HG02678 (cell line): Measurements from ENCODE around the gene SMG7.
A peak's percentile ranks its signal among the peaks of the same experiment; 100 is the strongest.

ENCODE experiments used
- ATAC-seq: cut with Tn5 transposase; IDR thresholded peaks from one replicate; pipeline ENCODE4 v1.9.1; 2021; ENCODE audit warnings: mild to moderate bottlenecking, moderate library complexity; ENCODE audit not compliant: unreplicated experiment

SMG7 gene

GRCh38 chr1:183466781-183467180 lies 5.5 kb upstream of the SMG7 start:
- no peak for ATAC-seq

GRCh38 chr1:183467687-183468086 lies 4.6 kb upstream of the SMG7 start:
- no peak for ATAC-seq

- peak; percentile 36 for ATAC-seq
Measured at GRCh38 chr1:183470147-183470960, 1.9 kb upstream of the SMG7 start.

- peak; percentile 24 for ATAC-seq
Measured at GRCh38 chr1:183470961-183471742, 1.1 kb upstream of the SMG7 start.

- ATAC-seq = peak; percentile 54
Measured at GRCh38 chr1:183471743-183472487, 384 bp upstream of the SMG7 start.

GRCh38 chr1:183473217-183473536 lies 878 bp downstream of the SMG7 start:
- ATAC-seq = no peak

- ATAC-seq = no peak
Measured at GRCh38 chr1:183476081-183476480, 3.8 kb downstream of the SMG7 start.

GRCh38 chr1:183477986-183478781 lies 5.9 kb downstream of the SMG7 start:
- ATAC-seq = peak; percentile 37

- ATAC-seq = peak; percentile 69
Measured at GRCh38 chr1:183480971-183481441, 8.7 kb downstream of the SMG7 start.

GRCh38 chr1:183483224-183483623 lies 10.9 kb downstream of the SMG7 start:
- ATAC-seq = no peak

GRCh38 chr1:183484254-183484653 lies 12.0 kb downstream of the SMG7 start:
- ATAC-seq = no peak

- ATAC-seq = no peak
Measured at GRCh38 chr1:183484851-183485250, 12.6 kb downstream of the SMG7 start.

GRCh38 chr1:183487674-183488442 lies 15.6 kb downstream of the SMG7 start:
- ATAC-seq = no peak

GRCh38 chr1:183490932-183491331 lies 18.6 kb downstream of the SMG7 start:
- ATAC-seq = no peak

- ATAC-seq = no peak
Measured at GRCh38 chr1:183493540-183494245, 21.4 kb downstream of the SMG7 start.

GRCh38 chr1:183495420-183495819 lies 23.1 kb downstream of the SMG7 start:
- ATAC-seq = no peak

GRCh38 chr1:183497218-183497617 lies 24.9 kb downstream of the SMG7 start:
- no peak for ATAC-seq

- ATAC-seq = no peak
Measured at GRCh38 chr1:183498342-183498991, 26.2 kb downstream of the SMG7 start.
